ENCODE data around the gene GPSM3.

DNA sequence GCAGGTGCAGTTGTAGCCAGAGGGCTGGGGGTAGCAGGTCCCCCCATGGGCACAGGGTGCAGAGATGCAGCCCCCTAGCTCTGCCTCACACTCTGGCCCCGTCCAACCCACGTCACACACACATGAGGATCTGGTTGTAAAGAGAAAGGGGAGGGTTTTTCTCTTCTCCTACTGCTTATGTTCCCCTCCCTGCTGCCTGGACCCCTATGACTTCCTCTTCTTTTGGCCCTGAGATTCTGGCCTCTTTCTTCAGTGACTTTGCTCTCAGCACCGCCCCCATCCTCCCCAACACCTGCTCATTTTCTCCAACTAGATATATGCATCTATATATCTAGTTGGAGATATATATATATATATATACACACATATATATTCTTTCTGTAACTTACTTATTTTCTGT is 21.7 kb upstream of the GPSM3 start:
- TF ChIP-seq POLR2AphosphoS5 (IDR thresholded peaks at IDR 0.05) (no peak), POLR2A (IDR thresholded peaks at IDR 0.05) (no peak)
- TF ChIP-seq, protein P1, sequence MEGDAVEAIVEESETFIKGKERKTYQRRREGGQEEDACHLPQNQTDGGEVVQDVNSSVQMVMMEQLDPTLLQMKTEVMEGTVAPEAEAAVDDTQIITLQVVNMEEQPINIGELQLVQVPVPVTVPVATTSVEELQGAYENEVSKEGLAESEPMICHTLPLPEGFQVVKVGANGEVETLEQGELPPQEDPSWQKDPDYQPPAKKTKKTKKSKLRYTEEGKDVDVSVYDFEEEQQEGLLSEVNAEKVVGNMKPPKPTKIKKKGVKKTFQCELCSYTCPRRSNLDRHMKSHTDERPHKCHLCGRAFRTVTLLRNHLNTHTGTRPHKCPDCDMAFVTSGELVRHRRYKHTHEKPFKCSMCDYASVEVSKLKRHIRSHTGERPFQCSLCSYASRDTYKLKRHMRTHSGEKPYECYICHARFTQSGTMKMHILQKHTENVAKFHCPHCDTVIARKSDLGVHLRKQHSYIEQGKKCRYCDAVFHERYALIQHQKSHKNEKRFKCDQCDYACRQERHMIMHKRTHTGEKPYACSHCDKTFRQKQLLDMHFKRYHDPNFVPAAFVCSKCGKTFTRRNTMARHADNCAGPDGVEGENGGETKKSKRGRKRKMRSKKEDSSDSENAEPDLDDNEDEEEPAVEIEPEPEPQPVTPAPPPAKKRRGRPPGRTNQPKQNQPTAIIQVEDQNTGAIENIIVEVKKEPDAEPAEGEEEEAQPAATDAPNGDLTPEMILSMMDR (IDR thresholded peaks at IDR 0.05): no peak

Data from upper lobe of left lung (tissue), 4 donors.